HG03469 (cell line): Measurements from ENCODE around the gene CDS1.
"Not testable (repeated sequence)": the region's sequence is repeated elsewhere in the genome, so short reads cannot be mapped to it uniquely, and the experiment has no call there.

Source experiments
- ATAC-seq: cut with Tn5 transposase; IDR thresholded peaks from one replicate; pipeline ENCODE4 v1.9.1; 2021; ENCODE audit warnings: mild to moderate bottlenecking, moderate library complexity, moderate number of reproducible peaks; ENCODE audit not compliant: unreplicated experiment

The CDS1 gene

DNA sequence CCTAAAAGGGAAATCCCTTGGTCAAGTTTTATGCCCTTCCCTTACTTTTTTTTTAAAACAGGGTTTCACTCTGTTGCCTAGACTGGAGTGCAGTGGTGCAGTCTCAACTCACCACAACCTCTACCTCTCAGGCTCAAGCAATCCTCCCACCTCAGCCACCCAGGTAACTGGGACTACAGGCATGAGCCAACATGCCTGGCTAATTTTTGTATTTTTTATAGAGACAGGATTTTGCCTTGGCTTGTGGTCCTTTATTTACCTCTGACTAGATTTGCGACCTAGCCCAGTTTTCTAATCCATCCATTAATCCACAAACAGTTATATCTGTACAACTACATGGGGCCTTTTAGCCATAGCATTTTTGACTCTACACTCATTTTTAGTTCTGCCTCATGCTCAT is 23.7 kb downstream of the CDS1 start:
- no peak for ATAC-seq

GRCh38 chr4:84611531-84611930 is 28.6 kb downstream of the CDS1 start:
- no peak for ATAC-seq

DNA sequence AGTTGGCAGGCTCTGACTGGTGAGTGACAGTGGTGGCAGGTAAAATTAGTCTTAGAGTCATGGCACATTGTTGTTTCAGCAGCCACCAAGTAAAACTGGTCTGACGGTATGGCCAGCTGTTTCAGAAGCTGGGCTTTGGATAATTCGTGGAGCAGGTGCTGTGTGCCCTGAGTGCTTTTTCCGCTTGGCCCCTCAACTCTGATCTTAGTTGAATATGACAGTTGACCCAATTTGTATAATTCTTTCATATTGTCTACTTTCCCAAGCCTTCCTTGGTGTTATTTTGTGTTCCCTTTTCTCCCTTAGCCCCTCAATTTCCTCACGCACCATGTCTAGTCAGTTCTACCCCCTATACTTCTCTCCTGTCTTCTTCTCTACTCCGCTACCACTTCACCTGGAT is 32.0 kb downstream of the CDS1 start:
- no peak for ATAC-seq

DNA sequence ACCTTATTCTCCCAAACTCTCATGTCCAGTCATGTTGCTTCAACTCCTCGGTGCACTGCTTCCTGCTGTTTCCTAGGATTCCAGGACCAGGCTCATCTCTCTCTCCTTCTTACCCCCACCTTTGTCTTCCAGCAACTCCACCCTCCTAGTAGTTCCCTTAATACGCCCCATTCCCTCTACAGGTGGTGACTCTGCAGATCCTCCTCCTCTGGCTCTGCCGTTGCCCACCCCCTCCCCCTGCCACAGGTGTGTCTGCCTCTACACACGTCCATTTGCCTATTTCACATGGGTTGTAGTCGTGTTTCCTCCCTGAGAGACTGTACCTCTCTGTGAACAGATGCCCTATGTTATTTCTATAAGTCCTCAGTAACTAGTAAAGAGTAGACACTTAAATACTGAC is 32.4 kb downstream of the CDS1 start:
- ATAC-seq: no peak

DNA sequence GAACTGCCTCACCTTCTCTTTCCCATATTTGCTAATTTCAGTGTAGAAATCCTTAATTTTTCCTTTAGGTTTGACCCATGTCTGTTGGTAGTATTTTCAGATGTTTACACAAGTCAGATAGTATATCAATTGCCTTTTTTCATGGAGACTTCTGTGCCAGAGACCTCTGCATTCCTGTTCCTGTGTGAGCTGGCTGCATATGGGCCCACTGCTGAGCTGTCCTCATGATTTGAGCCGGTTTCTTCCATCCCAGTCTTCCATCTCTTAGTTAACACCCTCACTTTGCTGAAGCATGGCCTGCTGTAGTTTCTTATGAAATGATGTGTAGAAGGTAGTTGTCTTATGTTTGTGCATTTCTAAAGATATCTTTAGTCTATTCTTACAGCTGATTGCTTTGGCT is 40.0 kb downstream of the CDS1 start:
- ATAC-seq: no peak

- ATAC-seq: no peak
Measured at GRCh38 chr4:84623661-84624060, 40.7 kb downstream of the CDS1 start.

DNA sequence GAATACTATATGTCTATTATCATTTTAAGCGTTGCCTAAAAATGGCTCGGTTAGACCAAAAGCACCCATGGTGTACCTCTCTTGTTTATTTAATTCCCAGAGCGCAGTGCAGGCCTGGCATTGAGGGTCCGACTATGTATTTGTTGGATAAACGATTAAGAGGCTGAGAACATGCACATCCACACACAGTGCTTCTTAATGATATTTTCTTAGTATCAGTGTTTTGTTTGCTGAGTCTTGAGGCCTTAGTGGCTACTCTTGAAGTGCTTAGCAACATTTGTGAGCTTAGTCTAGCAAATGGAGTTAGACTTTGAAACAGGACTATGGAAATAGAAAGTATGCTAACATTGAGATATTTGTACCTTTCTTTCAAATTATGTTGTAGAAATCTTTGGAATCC is 43.7 kb downstream of the CDS1 start:
- ATAC-seq: no peak

GRCh38 chr4:84631573-84631972 is 48.6 kb downstream of the CDS1 start:
- no peak for ATAC-seq

DNA sequence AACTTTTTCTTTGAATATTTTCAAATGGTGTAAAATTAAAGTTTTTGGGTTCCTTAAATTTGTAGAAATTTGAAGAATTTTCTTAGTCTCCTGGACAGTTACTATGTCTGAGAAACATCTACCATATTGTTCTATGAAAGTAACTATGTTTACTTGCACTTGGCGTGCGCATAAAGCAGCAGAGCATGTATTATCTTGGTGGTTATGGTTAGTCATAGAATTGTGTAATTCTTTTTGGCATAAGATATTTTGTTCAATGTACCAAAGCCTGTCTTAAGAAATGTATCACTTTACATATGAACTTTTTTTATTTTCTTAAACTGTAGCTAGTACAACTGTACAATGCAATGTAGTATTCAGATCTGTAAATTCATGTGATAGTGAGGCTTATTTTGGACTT is 49.2 kb downstream of the CDS1 start:
- ATAC-seq: no peak

- ATAC-seq: no peak
Measured at GRCh38 chr4:84634961-84635360, 52.0 kb downstream of the CDS1 start.

GRCh38 chr4:84638092-84638491 is 55.2 kb downstream of the CDS1 start:
- no peak for ATAC-seq

DNA sequence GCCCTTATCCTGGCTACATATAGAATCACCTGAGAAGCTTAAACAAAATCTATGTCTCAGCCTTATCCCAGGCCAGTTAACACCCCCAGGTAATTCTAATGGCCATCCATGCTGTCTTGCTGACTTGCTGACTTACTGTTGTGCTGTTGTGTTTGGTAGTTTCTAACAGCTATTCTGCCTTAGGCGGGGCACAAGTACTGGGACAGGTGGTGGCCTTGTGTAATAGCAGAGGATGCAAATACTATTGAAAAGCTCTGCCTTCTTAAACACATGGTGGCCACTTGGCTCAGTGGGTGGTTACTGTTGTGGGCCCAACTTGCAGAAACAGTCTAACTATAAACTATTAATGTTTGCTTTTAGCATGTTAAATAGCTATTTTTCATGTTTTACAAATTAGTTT is 56.2 kb downstream of the CDS1 start:
- ATAC-seq: no peak

GRCh38 chr4:84644087-84644486 is 61.2 kb downstream of the CDS1 start:
- no peak for ATAC-seq

DNA sequence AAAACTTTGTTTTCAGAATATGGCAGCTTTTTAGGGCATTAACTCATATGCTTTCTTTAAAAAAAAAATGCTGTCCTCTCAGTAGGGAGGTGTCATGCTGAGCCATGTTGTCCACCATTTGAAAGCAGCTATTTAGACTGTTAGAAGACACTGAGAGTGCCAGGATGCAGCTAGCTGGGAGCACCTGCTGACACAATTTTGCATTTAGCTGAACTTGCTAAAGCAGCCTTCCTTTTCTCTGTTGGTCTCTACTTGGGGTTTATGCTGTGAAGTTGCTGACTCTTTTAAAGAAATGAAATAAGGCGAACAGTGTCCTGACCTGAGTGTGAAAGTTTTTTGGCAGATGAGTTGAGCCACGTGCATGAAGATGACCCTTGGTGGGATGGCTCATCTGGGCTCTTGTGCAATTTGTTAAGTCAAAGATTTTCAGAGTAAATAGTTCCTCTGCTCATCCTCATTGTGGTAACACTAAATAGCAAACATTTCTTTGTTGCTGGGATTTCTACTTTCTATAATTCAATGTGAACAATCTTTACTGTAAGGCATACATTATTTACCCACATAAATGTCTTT is 64.5 kb downstream of the CDS1 start:
- ATAC-seq: no peak

- no peak for ATAC-seq
Measured at GRCh38 chr4:84648178-84648577, 65.3 kb downstream of the CDS1 start.

DNA sequence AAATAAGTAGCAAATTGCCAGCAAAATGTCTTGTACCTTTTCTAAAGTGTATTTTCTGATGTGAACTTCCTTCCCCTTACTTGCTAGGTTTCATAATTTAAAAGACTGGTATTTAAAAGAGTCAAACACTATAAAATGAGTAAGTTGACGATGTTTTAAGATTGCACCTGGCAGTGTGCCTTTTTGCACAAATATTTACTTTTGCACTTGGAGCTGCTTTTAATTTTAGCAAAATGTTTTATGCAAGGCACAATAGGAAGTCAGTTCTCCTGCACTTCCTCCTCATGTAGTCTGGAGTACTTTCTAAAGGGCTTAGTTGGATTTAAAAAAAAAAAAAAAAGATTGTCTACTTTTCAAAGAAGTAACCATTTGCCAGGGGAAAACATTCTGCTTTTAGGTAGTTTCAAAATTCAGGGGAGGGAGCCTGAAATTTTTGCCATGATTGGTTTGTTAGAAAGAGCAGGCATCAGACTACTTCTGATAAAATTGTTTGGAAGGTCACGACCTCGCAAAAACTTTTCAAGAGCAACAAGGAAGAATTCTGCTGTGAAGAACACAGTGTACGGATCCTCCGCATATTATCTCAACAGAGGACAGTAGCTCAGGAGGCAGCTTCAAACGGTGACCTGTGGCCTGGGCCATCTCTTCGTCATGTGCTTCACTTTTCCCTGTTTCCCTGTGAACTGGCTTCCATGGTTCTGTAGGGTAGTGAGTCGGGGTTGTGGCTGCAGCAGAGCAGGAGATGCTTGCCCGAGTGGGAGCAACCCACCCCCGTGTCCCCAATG is 66.1 kb downstream of the CDS1 start:
- no peak for ATAC-seq

- ATAC-seq: no peak
Measured at GRCh38 chr4:84651499-84651898, 68.6 kb downstream of the CDS1 start.

GRCh38 chr4:84652478-84652877 is 69.6 kb downstream of the CDS1 start:
- ATAC-seq: no peak

GRCh38 chr4:84660606-84661005 is 77.7 kb downstream of the CDS1 start:
- no peak for ATAC-seq

- ATAC-seq: no peak
Measured at GRCh38 chr4:84661191-84661939, 78.4 kb downstream of the CDS1 start.

DNA sequence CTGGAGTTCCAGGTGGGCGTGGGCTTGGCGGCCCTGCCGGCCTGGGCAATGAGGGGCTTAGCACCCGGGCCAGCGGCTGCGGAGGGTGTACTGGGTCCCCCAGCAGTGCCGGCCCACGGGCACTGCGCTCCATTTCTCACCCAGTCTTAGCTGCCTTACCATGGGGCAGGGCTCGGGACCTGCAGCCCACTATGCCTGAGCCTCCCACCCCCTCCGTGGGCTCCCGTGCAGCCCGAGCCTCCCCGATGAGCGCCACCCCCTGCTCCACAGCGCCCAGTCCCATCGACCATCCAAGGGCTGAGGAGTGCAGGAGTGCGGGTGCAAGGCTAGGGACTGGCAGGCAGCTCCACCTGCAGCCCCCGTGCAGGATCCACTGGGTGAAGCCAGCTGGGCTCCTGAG is 81.8 kb downstream of the CDS1 start:
- ATAC-seq: not testable (repeated sequence)

DNA sequence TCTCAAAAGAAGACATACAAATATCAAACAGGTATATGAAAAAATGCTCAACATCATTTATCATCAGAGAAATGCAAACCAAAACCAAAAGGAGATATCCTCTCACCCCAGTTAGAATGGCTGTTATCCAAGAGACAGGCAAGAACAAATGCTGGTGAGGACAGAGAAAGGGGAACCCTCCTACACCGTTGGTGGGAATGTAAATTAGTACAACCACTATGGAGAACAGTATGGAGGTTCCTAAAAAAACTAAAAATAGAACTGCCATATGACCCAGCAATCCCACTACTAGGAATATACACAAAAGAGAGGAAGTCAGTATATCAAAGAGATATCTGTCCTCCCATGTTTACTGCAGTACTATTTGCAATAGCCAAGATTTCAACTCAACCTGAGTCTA is 83.5 kb downstream of the CDS1 start:
- no peak for ATAC-seq
